ENCODE measurements around the gene CTCF.
A peak's percentile ranks its signal among the peaks of the same experiment; 100 is the strongest.

Gene CTCF

GRCh38 chr16:67672739-67673662, 110.7 kb downstream of the CTCF start:
- DNase-seq (ENCODE audit: insufficient read length) (peak; percentile 82), FAIRE-seq (peak; percentile 94)
- TF ChIP-seq POLR2AphosphoS5 (IDR thresholded peaks at IDR 0.05; ENCODE audit: low read depth, low read length) = no peak
- TF ChIP-seq TAF1 (IDR thresholded peaks at IDR 0.05; ENCODE audit: borderline replicate concordance, low read depth, low read length) = no peak
- TF ChIP-seq POLR2A (IDR thresholded peaks at IDR 0.05; ENCODE audit: low read depth, low read length) = no peak

- DNase-seq (ENCODE audit: insufficient read length) (no peak), FAIRE-seq (no peak)
- TF ChIP-seq TAF1 (IDR thresholded peaks at IDR 0.05; ENCODE audit: borderline replicate concordance, low read depth, low read length) (no peak), POLR2A (IDR thresholded peaks at IDR 0.05; ENCODE audit: low read depth, low read length) (no peak), POLR2AphosphoS5 (IDR thresholded peaks at IDR 0.05; ENCODE audit: low read depth, low read length) (no peak)
Observed at GRCh38 chr16:67673712-67674580, 111.6 kb downstream of the CTCF start.

- no peak for DNase-seq (ENCODE audit: insufficient read length)
- no peak for FAIRE-seq
- TF ChIP-seq POLR2AphosphoS5 (IDR thresholded peaks at IDR 0.05; ENCODE audit: low read depth, low read length) (no peak), POLR2A (IDR thresholded peaks at IDR 0.05; ENCODE audit: low read depth, low read length) (no peak), TAF1 (IDR thresholded peaks at IDR 0.05; ENCODE audit: borderline replicate concordance, low read depth, low read length) (no peak)
Observed at GRCh38 chr16:67674851-67675578, 112.7 kb downstream of the CTCF start.

- TF ChIP-seq POLR2AphosphoS5 (IDR thresholded peaks at IDR 0.05; ENCODE audit: low read depth, low read length) (no peak), TAF1 (IDR thresholded peaks at IDR 0.05; ENCODE audit: borderline replicate concordance, low read depth, low read length) (no peak), POLR2A (IDR thresholded peaks at IDR 0.05; ENCODE audit: low read depth, low read length) (no peak)
- no peak for FAIRE-seq
- no peak for DNase-seq (ENCODE audit: insufficient read length)
Observed at GRCh38 chr16:67675579-67675935, 113.2 kb downstream of the CTCF start.

DNA sequence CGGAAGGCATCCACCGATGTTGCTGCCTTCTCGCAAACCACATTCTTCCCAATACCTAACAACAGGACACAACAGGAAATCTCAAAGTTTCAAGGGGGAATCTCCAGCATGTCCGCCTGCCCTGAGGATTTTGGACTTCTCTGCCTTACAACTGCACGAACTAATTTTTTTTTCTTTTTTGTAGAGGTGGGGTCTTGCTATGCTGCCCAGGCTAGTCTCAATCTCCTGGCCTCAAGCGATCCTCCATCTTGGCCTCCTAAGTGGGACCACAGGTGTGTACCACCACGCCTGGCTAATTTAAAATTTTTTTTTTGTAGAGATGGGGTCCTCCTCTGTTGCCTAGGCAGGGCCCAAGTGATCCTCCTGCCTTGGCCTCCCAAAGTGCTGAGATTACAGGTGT, 113.7 kb downstream of the CTCF start:
- FAIRE-seq = no peak
- TF ChIP-seq POLR2A (IDR thresholded peaks at IDR 0.05; ENCODE audit: low read depth, low read length) = no peak
- no peak for TF ChIP-seq TAF1 (IDR thresholded peaks at IDR 0.05; ENCODE audit: borderline replicate concordance, low read depth, low read length)
- no peak for TF ChIP-seq POLR2AphosphoS5 (IDR thresholded peaks at IDR 0.05; ENCODE audit: low read depth, low read length)
- DNase-seq (ENCODE audit: insufficient read length) = no peak

GRCh38 chr16:67676516-67676915, 114.2 kb downstream of the CTCF start:
- TF ChIP-seq POLR2A (IDR thresholded peaks at IDR 0.05; ENCODE audit: low read depth, low read length) (no peak), POLR2AphosphoS5 (IDR thresholded peaks at IDR 0.05; ENCODE audit: low read depth, low read length) (no peak), TAF1 (IDR thresholded peaks at IDR 0.05; ENCODE audit: borderline replicate concordance, low read depth, low read length) (no peak)
- DNase-seq (ENCODE audit: insufficient read length) = no peak
- no peak for FAIRE-seq

DNA sequence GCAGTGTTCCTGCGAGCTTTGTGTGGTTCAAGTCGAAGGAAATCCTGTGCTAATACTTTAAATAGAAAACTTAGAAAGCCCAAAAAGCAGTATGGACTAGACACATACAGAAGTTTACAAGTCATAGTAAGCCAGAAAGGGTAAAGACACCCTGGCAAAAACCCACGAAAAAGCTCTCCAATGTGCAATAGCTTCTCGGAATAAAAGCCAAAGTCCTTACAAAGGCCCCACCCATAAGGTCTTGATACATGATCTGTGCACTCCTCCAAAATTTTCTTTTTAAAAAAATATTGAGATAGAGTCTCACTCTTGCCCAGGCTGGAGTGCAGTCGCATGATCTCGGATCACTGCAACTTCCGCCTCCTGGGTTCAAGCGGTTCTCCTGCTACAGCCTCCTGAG, 114.6 kb downstream of the CTCF start:
- no peak for FAIRE-seq
- DNase-seq (ENCODE audit: insufficient read length) = no peak
- TF ChIP-seq POLR2AphosphoS5 (IDR thresholded peaks at IDR 0.05; ENCODE audit: low read depth, low read length) = no peak
- TF ChIP-seq TAF1 (IDR thresholded peaks at IDR 0.05; ENCODE audit: borderline replicate concordance, low read depth, low read length) = no peak
- no peak for TF ChIP-seq POLR2A (IDR thresholded peaks at IDR 0.05; ENCODE audit: low read depth, low read length)

- DNase-seq (ENCODE audit: insufficient read length) (no peak), FAIRE-seq (no peak)
- no peak for TF ChIP-seq POLR2AphosphoS5 (IDR thresholded peaks at IDR 0.05; ENCODE audit: low read depth, low read length)
- TF ChIP-seq POLR2A (IDR thresholded peaks at IDR 0.05; ENCODE audit: low read depth, low read length) = no peak
- no peak for TF ChIP-seq TAF1 (IDR thresholded peaks at IDR 0.05; ENCODE audit: borderline replicate concordance, low read depth, low read length)
Observed at GRCh38 chr16:67677712-67678111, 115.4 kb downstream of the CTCF start.

DNA sequence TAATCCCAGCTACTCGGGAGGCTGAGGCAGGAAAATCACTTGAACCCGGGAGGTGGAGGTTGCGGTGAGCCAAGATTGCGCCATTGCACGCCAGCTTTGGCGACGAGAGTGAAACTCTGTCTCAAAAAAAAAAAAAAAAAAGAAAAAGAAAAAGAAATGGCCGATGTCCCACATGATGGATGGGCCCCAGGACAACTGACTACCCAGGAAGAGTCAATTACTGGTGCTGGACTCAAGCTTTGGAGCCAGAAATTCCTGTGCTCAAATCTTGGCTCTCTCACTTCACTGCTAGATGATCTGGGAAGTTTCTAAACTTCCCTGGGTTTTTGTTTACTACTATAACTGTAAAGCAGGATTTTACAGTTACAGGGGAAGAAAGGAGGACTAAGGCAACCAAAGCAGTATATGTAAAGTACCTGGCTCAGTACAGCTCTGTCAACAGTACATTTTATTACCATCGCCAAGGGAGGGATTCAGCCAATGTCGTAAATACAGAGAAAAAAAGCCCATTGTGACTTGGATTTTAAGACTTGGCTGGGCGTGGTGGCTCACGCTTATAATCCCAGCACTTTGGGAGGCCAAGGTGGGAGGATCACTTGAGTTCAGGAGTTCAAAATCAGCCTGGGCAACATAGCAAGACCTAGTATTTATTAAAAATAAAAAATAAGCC, 116.2 kb downstream of the CTCF start:
- DNase-seq (ENCODE audit: insufficient read length) = no peak
- TF ChIP-seq POLR2A (IDR thresholded peaks at IDR 0.05; ENCODE audit: low read depth, low read length) (no peak), POLR2AphosphoS5 (IDR thresholded peaks at IDR 0.05; ENCODE audit: low read depth, low read length) (no peak)
- FAIRE-seq = no peak

DNA sequence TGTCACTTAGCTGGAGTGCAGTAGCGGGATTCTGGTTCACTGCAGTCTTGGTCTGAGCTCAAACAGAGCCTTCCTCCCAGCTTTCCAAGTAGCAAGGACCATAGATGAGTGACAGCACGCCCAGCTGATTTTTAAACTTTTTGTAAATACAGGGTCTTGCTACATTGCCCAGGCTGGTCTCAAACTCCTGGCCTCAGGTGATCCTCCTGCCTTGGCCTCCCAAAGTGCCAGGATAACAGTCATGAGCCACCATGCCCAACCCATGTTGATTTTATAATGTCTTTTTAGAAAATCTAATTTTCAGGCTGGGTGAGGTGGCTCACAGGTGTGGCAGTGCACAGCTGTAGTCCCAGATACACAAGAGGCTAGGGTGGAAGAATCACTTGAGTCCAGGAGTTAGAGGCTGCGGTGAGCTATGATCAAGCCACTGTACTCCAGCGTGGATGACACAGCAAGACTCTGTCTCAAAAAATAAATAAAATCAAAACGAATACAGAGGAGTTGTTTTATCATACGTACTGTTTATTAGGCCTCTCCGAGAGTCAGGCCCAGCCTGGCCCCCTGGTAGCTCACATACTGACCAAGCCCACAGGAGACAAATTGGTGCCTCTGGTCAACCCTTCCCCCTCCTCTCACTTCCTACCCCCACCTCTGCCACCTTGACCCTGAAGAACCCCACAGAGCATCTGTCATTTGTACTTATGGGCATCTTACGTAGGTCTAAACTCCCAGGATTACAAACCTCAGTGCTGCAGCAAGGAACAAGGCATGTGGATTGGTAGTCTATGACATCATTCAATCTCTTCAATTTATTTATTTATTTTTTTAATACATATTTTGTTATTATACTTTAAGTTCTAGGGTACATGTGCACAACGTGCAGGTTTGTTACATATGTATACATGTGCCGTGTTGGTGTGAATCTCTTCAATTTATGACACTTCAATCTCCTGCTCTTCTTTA, 117.9 kb downstream of the CTCF start:
- FAIRE-seq (no peak), DNase-seq (ENCODE audit: insufficient read length) (no peak)
- no peak for TF ChIP-seq TAF1 (IDR thresholded peaks at IDR 0.05; ENCODE audit: borderline replicate concordance, low read depth, low read length)
- TF ChIP-seq POLR2A (IDR thresholded peaks at IDR 0.05; ENCODE audit: low read depth, low read length) = no peak

Data from GM12892 (cell line).